D341Med (cell line): ENCODE data around the gene TECTA.
"Not testable (repeated sequence)": the region's sequence is repeated elsewhere in the genome, so short reads cannot be mapped to it uniquely, and the experiment has no call there.

Source experiments
- DNase-seq: peaks from one replicate; pipeline ENCODE4 v3.0.0; 2012; ENCODE audit warnings: low spot score

TECTA gene

GRCh38 chr11:121229495-121230215 is 128.6 kb downstream of the TECTA start:
- no peak for DNase-seq

- DNase-seq, result no peak
Observed at GRCh38 chr11:121231576-121232278, 130.7 kb downstream of the TECTA start.

DNA sequence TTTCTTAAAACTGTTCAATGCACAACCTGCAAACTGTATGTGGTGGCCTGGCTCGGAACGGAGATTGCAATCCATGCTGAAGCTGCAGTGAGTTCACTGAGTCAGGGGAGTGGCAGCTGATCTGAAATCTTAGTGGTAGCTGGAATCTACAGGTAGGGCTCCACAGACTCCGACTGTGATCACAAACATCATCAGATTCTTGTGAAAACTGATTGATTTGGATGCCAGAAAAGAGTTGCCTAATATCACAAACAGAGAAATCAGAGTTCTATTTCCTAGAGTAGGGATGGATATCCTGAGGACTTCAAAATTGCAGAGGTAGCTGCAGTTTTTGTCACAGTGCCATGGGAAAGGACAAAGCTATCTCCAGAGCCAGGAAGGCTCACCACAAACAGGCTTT is 134.0 kb downstream of the TECTA start:
- DNase-seq, result no peak

GRCh38 chr11:121236115-121237001 is 135.3 kb downstream of the TECTA start:
- DNase-seq, result no peak

GRCh38 chr11:121237247-121237646 is 136.2 kb downstream of the TECTA start:
- DNase-seq, result not testable (repeated sequence)

- DNase-seq, result no peak
Observed at GRCh38 chr11:121237686-121238658, 136.9 kb downstream of the TECTA start.

DNA sequence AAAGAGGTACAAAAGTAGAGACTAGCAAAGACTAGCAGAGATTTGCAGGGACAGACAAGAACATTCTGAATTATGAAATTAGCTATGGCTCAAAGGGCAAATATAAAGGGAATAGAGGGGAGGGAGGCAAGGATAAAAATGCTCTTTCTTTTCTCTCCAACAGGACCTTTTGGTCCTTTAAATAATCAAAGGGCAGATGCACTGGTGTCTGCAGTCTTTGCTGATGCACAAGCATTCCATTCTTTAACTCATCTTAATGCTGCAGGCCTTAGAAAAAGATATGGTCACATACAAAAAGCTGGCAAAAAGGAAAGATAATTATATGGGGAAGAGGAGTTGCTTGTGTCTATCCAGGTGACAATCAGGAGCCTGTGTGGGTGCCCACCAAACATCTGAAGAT is 137.9 kb downstream of the TECTA start:
- DNase-seq, result no peak

GRCh38 chr11:121240001-121240400 is 139.0 kb downstream of the TECTA start:
- DNase-seq, result not testable (repeated sequence)

GRCh38 chr11:121240650-121241303 is 139.7 kb downstream of the TECTA start:
- DNase-seq, result no peak
